ENCODE measurements around the gene KAZN.

KAZN gene

DNA sequence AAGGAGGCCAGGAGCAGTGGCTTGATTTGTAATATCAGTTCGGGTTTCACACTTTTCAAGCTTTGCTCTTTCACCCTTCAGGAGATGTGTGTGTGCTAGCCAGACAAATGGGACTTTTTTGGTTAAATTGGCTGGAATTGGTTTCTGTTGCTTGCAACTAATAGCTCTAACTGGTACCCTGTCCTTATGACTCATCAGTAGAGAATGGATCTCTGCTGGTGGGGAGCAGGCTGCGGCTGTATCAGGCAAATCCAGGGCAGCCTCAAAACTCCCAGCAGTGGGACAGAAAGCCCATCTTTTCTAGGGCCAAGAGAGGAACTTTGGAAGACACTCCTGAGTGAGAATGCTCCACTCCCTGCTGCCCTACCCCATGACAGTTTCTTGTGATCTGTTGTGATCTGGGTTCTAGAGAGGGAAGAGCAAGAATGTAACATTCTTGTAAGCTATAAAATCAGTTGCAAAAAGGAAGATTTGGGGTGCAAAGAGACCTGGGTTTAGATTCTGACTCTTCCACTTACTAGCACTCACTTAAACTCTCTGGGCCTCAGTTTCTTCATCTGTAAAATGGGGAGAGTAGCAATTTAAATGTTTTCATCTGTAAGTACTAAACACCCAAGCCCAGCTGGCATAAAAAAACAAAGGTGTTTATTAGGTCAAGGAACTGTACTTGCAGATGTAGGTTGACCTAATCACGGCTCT is 298.0 kb downstream of the KAZN start:
- no peak for DNase-seq (ENCODE audit: low read depth)
- TF ChIP-seq, protein P1, sequence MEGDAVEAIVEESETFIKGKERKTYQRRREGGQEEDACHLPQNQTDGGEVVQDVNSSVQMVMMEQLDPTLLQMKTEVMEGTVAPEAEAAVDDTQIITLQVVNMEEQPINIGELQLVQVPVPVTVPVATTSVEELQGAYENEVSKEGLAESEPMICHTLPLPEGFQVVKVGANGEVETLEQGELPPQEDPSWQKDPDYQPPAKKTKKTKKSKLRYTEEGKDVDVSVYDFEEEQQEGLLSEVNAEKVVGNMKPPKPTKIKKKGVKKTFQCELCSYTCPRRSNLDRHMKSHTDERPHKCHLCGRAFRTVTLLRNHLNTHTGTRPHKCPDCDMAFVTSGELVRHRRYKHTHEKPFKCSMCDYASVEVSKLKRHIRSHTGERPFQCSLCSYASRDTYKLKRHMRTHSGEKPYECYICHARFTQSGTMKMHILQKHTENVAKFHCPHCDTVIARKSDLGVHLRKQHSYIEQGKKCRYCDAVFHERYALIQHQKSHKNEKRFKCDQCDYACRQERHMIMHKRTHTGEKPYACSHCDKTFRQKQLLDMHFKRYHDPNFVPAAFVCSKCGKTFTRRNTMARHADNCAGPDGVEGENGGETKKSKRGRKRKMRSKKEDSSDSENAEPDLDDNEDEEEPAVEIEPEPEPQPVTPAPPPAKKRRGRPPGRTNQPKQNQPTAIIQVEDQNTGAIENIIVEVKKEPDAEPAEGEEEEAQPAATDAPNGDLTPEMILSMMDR (IDR thresholded peaks at IDR 0.05; ENCODE audit: insufficient read depth, low read depth, low read length, missing control alignments): no peak
- no peak overlapping the region for H3K4me3 ChIP-seq (ENCODE audit: low read depth, low read length)

DNA sequence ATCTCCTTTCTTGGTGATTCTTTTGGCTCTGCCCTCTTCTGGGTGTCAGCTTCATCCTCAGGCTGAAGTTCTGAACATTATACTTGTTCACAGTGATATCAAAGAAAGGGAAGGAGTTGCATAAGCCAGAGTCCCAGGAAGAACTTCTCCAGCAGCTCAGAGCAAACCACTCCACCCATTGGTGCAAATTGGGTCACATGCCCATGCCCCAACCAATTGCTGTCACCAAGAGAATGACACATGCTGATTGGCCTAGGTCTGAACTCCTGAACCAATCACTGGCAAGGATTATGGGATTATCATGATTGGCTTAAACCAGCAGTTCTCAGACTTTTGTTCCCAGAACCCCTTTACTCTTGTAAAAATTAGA is 298.6 kb downstream of the KAZN start:
- H3K4me3 ChIP-seq (ENCODE audit: low read depth, low read length): no peak overlapping the region
- peak; percentile 24 for DNase-seq (ENCODE audit: low read depth)
- TF ChIP-seq, protein P1 (IDR thresholded peaks at IDR 0.05; ENCODE audit: insufficient read depth, low read depth, low read length, missing control alignments): no peak

DNA sequence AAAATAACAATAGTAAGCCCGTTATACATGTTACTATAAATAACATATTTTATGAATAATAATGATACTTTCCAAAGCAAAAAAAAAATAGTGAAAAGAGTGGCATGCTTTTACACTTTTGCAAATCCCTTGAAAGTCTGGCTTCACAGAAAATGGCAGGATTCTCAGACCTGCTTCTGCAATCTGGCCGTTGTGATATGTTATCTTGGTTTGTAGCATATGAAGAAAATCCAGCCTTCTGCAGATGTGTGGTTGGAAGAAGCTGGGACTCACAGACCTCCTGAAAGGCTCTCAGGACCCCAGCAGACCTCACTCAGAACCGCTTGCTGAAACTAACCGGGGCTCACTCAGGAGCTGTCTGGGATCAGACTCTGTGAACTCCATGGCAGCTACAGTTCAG is 299.1 kb downstream of the KAZN start:
- no peak overlapping the region for H3K4me3 ChIP-seq (ENCODE audit: low read depth, low read length)
- no peak for DNase-seq (ENCODE audit: low read depth)
- TF ChIP-seq, protein P1 (IDR thresholded peaks at IDR 0.05; ENCODE audit: insufficient read depth, low read depth, low read length, missing control alignments): no peak

DNA sequence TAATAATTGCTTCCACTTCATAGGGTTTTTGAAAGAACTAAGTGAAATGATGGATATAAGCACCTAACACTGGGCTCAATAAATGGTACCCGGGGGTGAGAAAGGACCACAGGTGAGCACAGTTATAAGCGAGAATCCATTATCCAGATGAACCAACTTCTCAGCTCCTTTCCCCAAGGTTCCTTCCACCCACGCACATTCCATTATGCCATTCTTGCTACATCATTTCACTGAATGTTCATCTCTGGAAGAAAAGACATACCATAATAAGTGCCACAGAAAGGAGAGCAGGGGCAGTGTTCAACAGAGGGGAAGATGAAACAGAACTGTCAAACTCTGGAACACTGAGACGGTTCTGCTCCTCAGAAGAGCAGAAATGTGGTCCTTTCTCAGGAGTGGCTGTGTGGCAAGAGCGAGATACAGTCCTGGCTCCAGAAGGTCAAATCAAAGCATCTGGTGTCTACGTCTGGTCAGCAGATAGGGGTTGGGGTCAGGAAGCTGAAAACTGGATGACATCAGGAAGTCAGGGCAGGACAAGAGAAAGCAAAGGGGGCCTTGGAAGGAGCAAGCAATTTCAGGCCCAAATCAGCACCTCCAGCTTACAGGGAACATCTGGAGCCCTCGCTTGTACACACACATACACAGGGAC is 299.6 kb downstream of the KAZN start:
- TF ChIP-seq, protein P1 (IDR thresholded peaks at IDR 0.05; ENCODE audit: insufficient read depth, low read depth, low read length, missing control alignments): no peak
- no peak overlapping the region for H3K4me3 ChIP-seq (ENCODE audit: low read depth, low read length)
- no peak for DNase-seq (ENCODE audit: low read depth)

DNA sequence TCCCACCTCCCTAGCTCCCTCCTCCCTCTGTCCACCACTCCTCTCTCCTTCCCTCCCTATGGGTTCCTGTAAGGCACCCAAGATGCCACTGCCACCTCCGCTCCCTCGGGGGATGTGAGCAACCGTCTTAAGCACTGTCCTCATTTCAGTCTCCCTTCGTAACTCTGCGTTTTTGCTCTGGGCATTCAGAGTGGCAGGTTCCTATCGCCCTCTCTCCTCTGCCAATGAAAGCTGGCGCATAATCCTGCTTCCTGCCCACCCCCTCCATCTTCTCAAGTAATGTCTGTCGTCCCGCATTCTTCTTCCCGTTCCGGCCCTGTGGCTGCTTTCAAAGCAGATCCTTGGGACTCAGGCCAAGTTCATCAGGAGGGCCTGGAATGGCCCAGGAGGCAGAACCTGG is 301.2 kb downstream of the KAZN start:
- no peak overlapping the region for H3K4me3 ChIP-seq (ENCODE audit: low read depth, low read length)
- TF ChIP-seq, protein P1 (IDR thresholded peaks at IDR 0.05; ENCODE audit: insufficient read depth, low read depth, low read length, missing control alignments): no peak
- DNase-seq (ENCODE audit: low read depth): no peak

DNA sequence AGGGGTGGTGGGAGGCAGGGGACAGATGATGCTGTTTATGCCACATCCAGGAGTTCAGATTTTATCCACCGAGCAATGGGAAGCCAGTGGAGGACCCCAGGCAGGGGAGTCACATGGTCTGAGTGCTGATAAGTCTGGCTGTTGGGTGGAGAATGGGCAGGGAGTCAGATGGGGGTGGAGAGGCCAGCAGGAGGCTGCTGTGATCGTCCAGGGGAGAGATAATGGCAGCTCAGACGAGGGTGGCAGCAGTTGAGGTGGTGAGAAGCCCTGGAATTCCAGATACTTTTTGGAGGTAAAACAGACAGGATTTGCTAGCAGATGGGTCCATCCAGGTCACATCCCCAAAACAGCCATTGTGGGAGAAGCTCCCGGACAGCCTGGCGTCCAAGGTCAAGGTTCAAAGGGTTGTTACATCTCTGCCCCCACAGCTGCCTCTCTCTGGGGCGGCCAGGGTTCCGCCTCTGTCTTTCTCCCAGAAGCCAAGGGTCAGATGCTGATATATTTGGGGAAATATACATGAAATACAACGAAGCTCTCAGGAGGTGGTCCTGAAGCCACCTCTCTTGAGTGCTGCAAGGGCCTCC is 303.0 kb downstream of the KAZN start:
- TF ChIP-seq, protein P1 (IDR thresholded peaks at IDR 0.05; ENCODE audit: insufficient read depth, low read depth, low read length, missing control alignments): no peak

More for the DNA sequence above, 303.0 kb downstream of the KAZN start:
- DNase-seq (ENCODE audit: low read depth): no peak
- no peak overlapping the region for H3K4me3 ChIP-seq (ENCODE audit: low read depth, low read length)
